Gastroesophageal sphincter (tissue), 3 donors: ENCODE data around the gene FHIP1A.

ENCODE experiments used
- POLR2A ChIP-seq, 2 donors: fragments of 450-650 bp; IDR thresholded peaks; one replicate each; pipeline ENCODE4 v1.6.1; 2017; ENCODE audit warnings: antibody characterized with exemption in 2 of 2, mild to moderate bottlenecking in 2 of 2, moderate library complexity in 1 of 2
- TF ChIP-seq, protein P1 (sequence below), 4 experiments: fragments of 200-600 bp in 2 of 4; fragments of 450-650 bp in 2 of 4; sonication (generic) in 1 of 4; IDR thresholded peaks; one replicate each; pipeline ENCODE4 v1.5.1; 2017 to 2019; ENCODE audit warnings: antibody characterized with exemption in 4 of 4, mild to moderate bottlenecking in 2 of 4, moderate library complexity in 2 of 4

GRCh38 chr4:151361126-151361525 is 47.9 kb upstream of the FHIP1A start:
- TF ChIP-seq POLR2A (IDR thresholded peaks at IDR 0.05) = no peak
- TF ChIP-seq, protein P1, sequence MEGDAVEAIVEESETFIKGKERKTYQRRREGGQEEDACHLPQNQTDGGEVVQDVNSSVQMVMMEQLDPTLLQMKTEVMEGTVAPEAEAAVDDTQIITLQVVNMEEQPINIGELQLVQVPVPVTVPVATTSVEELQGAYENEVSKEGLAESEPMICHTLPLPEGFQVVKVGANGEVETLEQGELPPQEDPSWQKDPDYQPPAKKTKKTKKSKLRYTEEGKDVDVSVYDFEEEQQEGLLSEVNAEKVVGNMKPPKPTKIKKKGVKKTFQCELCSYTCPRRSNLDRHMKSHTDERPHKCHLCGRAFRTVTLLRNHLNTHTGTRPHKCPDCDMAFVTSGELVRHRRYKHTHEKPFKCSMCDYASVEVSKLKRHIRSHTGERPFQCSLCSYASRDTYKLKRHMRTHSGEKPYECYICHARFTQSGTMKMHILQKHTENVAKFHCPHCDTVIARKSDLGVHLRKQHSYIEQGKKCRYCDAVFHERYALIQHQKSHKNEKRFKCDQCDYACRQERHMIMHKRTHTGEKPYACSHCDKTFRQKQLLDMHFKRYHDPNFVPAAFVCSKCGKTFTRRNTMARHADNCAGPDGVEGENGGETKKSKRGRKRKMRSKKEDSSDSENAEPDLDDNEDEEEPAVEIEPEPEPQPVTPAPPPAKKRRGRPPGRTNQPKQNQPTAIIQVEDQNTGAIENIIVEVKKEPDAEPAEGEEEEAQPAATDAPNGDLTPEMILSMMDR (IDR thresholded peaks at IDR 0.05) = no peak
